Measurements from ENCODE around the gene MARS1.
"Not testable (repeated sequence)": the region's sequence is repeated elsewhere in the genome, so short reads cannot be mapped to it uniquely, and the experiment has no call there.

Gene MARS1

GRCh38 chr12:57496822-57497221 is 9.0 kb downstream of the MARS1 start:
- DNase-seq: no peak

- DNase-seq: no peak
Observed at GRCh38 chr12:57497223-57498131, 9.6 kb downstream of the MARS1 start.

- no peak for DNase-seq
Observed at GRCh38 chr12:57498132-57498502, 10.2 kb downstream of the MARS1 start.

- DNase-seq: no peak
Observed at GRCh38 chr12:57498571-57498970, 10.7 kb downstream of the MARS1 start.

GRCh38 chr12:57500213-57500612 is 12.3 kb downstream of the MARS1 start:
- DNase-seq: no peak

GRCh38 chr12:57502311-57502969 is 14.6 kb downstream of the MARS1 start:
- DNase-seq: not testable (repeated sequence)

GRCh38 chr12:57506541-57506940 is 18.7 kb downstream of the MARS1 start:
- DNase-seq: not testable (repeated sequence)

GRCh38 chr12:57507796-57508195 is 19.9 kb downstream of the MARS1 start:
- DNase-seq: not testable (repeated sequence)

- DNase-seq: no peak
Observed at GRCh38 chr12:57511161-57511560, 23.3 kb downstream of the MARS1 start.

- no peak for DNase-seq
Observed at GRCh38 chr12:57511588-57512325, 23.9 kb downstream of the MARS1 start.

GRCh38 chr12:57512665-57513064 is 24.8 kb downstream of the MARS1 start:
- no peak for DNase-seq

GRCh38 chr12:57513266-57513665 is 25.4 kb downstream of the MARS1 start:
- no peak for DNase-seq

- DNase-seq: not testable (repeated sequence)
Observed at GRCh38 chr12:57513677-57514076, 25.8 kb downstream of the MARS1 start.

GRCh38 chr12:57514246-57514645 is 26.4 kb downstream of the MARS1 start:
- DNase-seq: not testable (repeated sequence)

GRCh38 chr12:57514720-57515407 is 27.0 kb downstream of the MARS1 start:
- DNase-seq: no peak

- no peak for DNase-seq
Observed at GRCh38 chr12:57515408-57515933, 27.6 kb downstream of the MARS1 start.

- no peak for DNase-seq
Observed at GRCh38 chr12:57515934-57516541, 28.2 kb downstream of the MARS1 start.

- DNase-seq: no peak
Observed at GRCh38 chr12:57516617-57517153, 28.8 kb downstream of the MARS1 start.

- no peak for DNase-seq
Observed at GRCh38 chr12:57517187-57517586, 29.3 kb downstream of the MARS1 start.

GRCh38 chr12:57517718-57518117 is 29.9 kb downstream of the MARS1 start:
- DNase-seq: not testable (repeated sequence)

GRCh38 chr12:57518176-57518919 is 30.5 kb downstream of the MARS1 start:
- DNase-seq: no peak
